Common myeloid progenitor, CD34-positive (primary cell): ENCODE measurements around the gene WDR64.

ENCODE experiments used
- CTCF ChIA-PET: fragments of 350-600 bp; sonication (Branson Sonifier 250); formaldehyde crosslinking; loops from one replicate; lab custom pipeline; 2021; ENCODE audit warnings: antibody characterized with exemption; lab: Charles Lee
- POLR2A ChIA-PET: fragments of 350-600 bp; sonication (Branson Sonifier 250); formaldehyde crosslinking; loops from one replicate; lab custom pipeline; 2021; ENCODE audit warnings: antibody characterized with exemption; lab: Charles Lee
- DNase-seq, 3 donors: peaks; one replicate each; pipeline versions ENCODE4 v3.0.0 to v3.0.0-alpha.2; 2013
- H3K27ac ChIP-seq, 2 experiments: 1 replicate in 1 of 2; 2 replicates in 1 of 2; pipeline ENCODE4 v1.7.0; 2013; ENCODE audit warnings: inconsistent platforms in 2 of 2, low read length in 2 of 2, mild to moderate bottlenecking in 2 of 2, low read depth in 1 of 2, moderate library complexity in 1 of 2; ENCODE audit not compliant: severe bottlenecking in 2 of 2, insufficient read depth in 1 of 2, poor library complexity in 1 of 2
- H3K27me3 ChIP-seq, 5 experiments: replicated peaks in 2 of 5; 1 replicate in 3 of 5; 2 replicates in 2 of 5; pipeline versions ENCODE4 v1.6.1 to v1.7.0; 2013; ENCODE audit warnings: low read length in 4 of 5, mild to moderate bottlenecking in 2 of 5, moderate library complexity in 2 of 5, inconsistent platforms in 1 of 5; ENCODE audit not compliant: insufficient read depth in 5 of 5, control insufficient read depth in 4 of 5
- H3K36me3 ChIP-seq, 4 experiments: 1 replicate in 2 of 4; 2 replicates in 2 of 4; pipeline versions ENCODE4 v1.6.1 to v1.7.0; 2013; ENCODE audit warnings: low read length in 3 of 4, control low read depth in 1 of 4, mild to moderate bottlenecking in 1 of 4; ENCODE audit not compliant: control insufficient read depth in 4 of 4, insufficient read depth in 4 of 4
- H3K4me1 ChIP-seq, 4 experiments: 1 replicate in 3 of 4; 2 replicates in 1 of 4; pipeline versions ENCODE4 v1.6.1 to v1.7.1; 2013; ENCODE audit warnings: low read length in 3 of 4, mild to moderate bottlenecking in 3 of 4, control low read depth in 1 of 4, inconsistent platforms in 1 of 4, moderate library complexity in 1 of 4; ENCODE audit not compliant: control insufficient read depth in 4 of 4, insufficient read depth in 4 of 4; ENCODE audit errors: control extremely low read depth in 1 of 4
- H3K4me3 ChIP-seq, 7 experiments: 1 replicate in 4 of 7; 2 replicates in 3 of 7; pipeline versions ENCODE4 v1.5.1 to v1.7.0; 2013; ENCODE audit warnings: mild to moderate bottlenecking in 7 of 7, low read length in 6 of 7, moderate library complexity in 6 of 7, inconsistent platforms in 2 of 7, low read depth in 2 of 7, control low read depth in 1 of 7; ENCODE audit not compliant: insufficient read depth in 4 of 7, control insufficient read depth in 1 of 7; ENCODE audit errors: extremely low read depth in 1 of 7
- H3K9me3 ChIP-seq, 5 experiments: 1 replicate in 4 of 5; 2 replicates in 1 of 5; pipeline versions ENCODE4 v1.6.1 to v1.7.1; 2013; ENCODE audit warnings: low read length in 4 of 5, mild to moderate bottlenecking in 2 of 5, inconsistent platforms in 1 of 5, low read depth in 1 of 5, moderate library complexity in 1 of 5; ENCODE audit not compliant: control insufficient read depth in 4 of 5, insufficient read depth in 2 of 5; ENCODE audit errors: control extremely low read depth in 1 of 5
- WGBS: methylation state at CpG from one replicate; pipeline ENCODE4 v1.1.5; 2013; ENCODE audit not compliant: insufficient coverage; 5-methylcytosine and 5-hydroxymethylcytosine counted together

WDR64 gene

DNA sequence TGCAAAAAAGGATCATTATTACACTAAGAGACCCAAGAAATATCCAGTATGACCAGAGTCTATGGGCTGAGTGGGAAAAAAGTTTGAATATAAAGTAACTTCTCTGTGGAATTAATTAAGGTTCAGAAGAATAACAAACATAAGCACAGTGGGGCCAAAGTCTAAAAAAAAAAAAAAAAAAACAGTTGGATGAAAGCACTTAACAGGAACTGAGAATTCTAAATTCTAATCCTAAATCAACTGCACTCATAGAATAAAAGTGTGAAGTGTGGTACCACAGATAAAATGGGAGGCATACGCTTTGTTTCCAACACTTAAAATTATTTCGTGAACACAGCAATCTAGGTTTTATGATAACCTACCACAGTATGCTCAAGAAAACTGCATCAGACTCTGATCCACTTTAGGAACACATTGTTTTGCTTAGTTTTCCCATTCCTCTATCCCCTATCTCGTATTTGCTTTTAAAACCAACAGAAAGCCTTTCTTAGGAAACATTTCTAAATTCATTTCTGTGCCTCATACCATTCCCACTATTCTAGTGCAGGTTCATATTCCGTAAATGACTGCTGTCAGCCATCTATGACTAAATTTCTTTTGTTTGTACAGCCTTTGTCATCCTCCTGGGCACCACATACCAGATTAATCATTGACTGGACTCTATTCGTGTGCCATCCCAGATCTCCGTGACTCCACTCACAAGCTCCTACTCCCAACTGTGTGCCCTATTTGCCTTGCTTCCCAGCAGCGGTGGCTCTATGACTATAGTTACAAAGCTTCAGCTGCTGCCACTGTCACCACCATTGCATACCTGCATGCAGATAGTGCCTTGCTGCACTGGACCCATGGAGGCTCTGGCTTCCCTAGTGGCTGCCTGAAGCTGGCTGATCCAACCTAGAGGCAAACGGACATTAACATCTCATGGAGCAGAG, 36.8 kb upstream of the WDR64 start:
- Histone ChIP-seq H3K36me3 (peaks cover 0 to 4% (median 0%) of the 10 kb centered on the region in 4 experiments), H3K9me3 (no peaks in the 10 kb centered on the region), H3K27ac (no peak overlapping the region), H3K4me3 (no peak overlapping the region), H3K4me1 (no peaks in the 10 kb centered on the region), H3K27me3 (no peaks in the 10 kb centered on the region)
- ChIA-PET POLR2A (no interaction called here), CTCF (interaction anchor here (10.7 kb wide), 1 partner anchor 8 kb away, joined by 80 read pairs; no protein-coding TSS in a partner anchor)
- DNase-seq: no peak
- WGBS: 98% methylated on average over 8 of the region's 8 CpGs

DNA sequence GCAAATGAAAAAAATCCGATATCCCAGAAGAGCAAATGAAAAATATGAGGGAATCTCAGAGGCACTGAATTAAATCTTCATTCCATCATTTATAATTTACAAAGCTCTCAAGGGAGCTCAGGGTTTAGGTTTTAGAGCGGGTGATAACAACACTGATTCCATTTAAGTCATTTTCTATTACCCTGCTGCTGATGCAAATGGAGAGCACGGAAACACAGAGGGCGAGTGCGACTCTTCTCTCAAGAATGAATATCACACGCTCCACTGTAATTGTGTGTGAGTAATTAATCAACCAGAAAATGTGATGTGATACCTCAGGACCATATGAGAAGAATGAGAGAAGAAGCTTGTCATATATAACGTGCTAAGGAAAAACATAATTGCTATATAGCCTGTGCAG, 34.7 kb upstream of the WDR64 start:
- Histone ChIP-seq H3K4me1 (no peaks in the 10 kb centered on the region), H3K9me3 (no peaks in the 10 kb centered on the region), H3K36me3 (peaks cover 0 to 9% (median 5%) of the 10 kb centered on the region in 4 experiments), H3K27me3 (no peaks in the 10 kb centered on the region), H3K27ac (no peak overlapping the region), H3K4me3 (no peak overlapping the region)
- WGBS: 98% methylated on average over 6 of the region's 7 CpGs
- ChIA-PET CTCF (interaction anchor here (10.7 kb wide), 1 partner anchor 6 kb away, joined by 80 read pairs; no protein-coding TSS in a partner anchor), POLR2A (no interaction called here)
- no peak for DNase-seq

DNA sequence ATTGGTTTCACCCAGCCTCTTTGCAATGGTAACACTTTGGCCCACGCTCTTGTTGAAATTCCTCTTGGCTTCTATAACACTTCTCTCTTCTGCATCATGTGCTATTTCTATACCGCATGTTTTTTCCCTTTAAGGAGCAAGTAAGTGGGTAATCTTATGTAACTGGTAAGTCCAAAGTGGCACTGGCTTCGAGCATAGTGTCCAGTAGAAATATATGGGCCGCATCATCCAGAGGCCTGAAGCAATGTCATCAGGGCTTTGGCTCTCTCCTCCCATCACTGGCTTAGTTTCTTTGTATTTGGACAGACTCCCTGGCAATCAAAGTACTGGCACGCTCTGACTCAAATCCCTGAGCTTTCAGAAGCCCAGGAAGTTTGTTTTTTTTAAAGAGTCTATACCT, 29.4 kb upstream of the WDR64 start:
- Histone ChIP-seq H3K27ac (no peak overlapping the region), H3K36me3 (peaks cover 0 to 13% (median 5%) of the 10 kb centered on the region in 4 experiments), H3K9me3 (no peaks in the 10 kb centered on the region), H3K4me3 (no peak overlapping the region), H3K4me1 (peaks cover 0 to 5% (median 2%) of the 10 kb centered on the region in 4 experiments), H3K27me3 (no peaks in the 10 kb centered on the region)
- POLR2A ChIA-PET: no interaction called here
- 83% methylated on average over 1 of the region's 5 CpGs for WGBS
- CTCF ChIA-PET: interaction anchor here (0.6 to 9.5 kb wide), 2 partner anchors 9 to 267 kb away, joined by 3 to 80 read pairs; no protein-coding TSS in a partner anchor
- DNase-seq: no peak

DNA sequence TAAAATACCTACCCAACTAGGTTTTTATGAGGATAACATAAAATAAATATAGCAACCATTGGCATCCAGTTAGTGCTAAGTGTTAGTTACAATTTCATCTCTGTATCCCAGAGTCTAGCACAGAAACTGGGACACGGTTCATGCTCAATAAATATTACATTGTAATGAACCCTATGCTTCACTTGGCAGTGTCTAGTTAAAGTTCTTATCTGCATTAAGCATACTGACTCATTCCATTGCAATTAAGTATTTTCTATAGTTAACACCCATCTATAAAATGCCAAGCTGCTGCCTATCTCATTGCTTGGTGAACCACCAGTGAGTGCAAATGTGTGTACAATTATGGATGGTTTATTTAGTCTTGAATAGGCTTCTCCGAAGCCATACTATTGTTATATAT, 27.1 kb upstream of the WDR64 start:
- Histone ChIP-seq H3K27me3 (no peaks in the 10 kb centered on the region), H3K4me1 (peaks cover 0 to 12% (median 9%) of the 10 kb centered on the region in 4 experiments), H3K27ac (no peak overlapping the region), H3K4me3 (no peak overlapping the region), H3K36me3 (peaks cover 0 to 9% (median 5%) of the 10 kb centered on the region in 4 experiments), H3K9me3 (no peaks in the 10 kb centered on the region)
- ChIA-PET CTCF (interaction anchor here (9.5 kb wide), 1 partner anchor 12 kb away, joined by 80 read pairs; no protein-coding TSS in a partner anchor), POLR2A (no interaction called here)
- WGBS: 100% methylated on average over 1 of the region's 2 CpGs
- no peak for DNase-seq

DNA sequence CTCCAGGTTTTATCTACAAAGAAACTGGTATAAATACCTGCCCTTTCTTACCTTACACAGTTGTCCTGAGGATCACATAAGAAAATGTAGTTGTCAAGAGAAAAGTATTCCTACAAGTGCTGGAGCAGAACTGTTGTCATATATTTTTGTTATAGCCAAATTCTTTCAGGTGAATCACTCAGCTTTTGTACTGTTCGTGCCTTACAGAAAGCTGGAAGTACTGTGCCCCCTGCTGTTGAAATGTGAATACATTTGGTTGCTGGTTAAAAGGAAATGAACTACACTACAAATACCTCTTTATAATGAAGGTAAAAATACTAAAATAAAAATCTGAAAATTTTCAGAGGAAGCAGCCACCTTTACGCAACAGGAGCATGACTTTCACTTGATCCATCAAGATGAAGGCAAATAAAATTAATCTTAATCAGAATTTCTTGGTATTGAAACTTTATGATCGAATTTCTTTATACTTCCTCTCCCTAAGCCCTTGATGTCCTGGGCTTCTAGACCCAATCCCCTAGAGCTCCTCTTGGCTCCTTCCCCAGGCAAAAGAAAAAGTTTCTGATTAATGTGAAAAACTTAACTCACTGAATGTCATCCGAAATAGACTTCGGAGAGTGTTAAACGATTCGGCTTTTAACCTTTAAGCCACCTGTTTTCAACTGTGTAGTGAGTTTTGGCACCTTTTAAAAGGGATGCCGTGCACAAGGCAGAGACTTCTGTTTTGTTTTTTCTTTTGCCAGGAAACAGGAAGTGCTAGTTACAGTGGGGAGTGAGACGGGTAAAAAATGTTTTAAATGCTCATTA, 24.4 kb upstream of the WDR64 start:
- DNase-seq: peak; percentile 78 to 87 (median 87)
- WGBS: 62% methylated on average over 5 of the region's 9 CpGs
- Histone ChIP-seq H3K36me3 (peaks cover 0 to 8% (median 1%) of the 10 kb centered on the region in 4 experiments), H3K9me3 (no peaks in the 10 kb centered on the region), H3K27me3 (no peaks in the 10 kb centered on the region), H3K27ac (peak overlapping the region in 1 of 2 experiments; percentile 49), H3K4me3 (peak overlapping the region in 3 of 7 experiments; percentile 41 to 51 (median 45)), H3K4me1 (peaks cover 0 to 12% (median 9%) of the 10 kb centered on the region in 4 experiments)
- ChIA-PET POLR2A (no interaction called here), CTCF (interaction anchor here (0.6 to 9.5 kb wide), 7 partner anchors 8 to 102 kb away, joined by 3 to 80 read pairs (median 4); no protein-coding TSS in a partner anchor)

DNA sequence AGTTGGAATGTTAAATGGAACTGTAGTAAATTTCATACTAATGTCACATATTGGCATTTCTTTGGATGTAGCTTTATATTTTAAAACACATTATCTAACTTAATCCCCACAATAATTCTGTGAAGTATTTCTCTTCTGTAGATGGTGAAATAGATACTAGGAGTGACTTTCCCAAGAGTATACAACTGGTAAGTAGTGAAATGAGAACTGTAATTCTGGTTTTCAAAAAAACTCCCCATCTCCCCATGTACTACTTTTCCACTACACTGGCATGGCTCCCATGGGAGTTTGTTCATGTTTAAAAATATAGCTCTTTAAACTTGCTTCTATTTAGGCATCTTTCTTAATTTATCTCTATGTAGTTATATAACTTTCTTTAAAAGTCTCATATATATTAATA, 22.1 kb upstream of the WDR64 start:
- CTCF ChIA-PET: interaction anchor here (1.2 to 2.1 kb wide), 3 partner anchors 18 to 99 kb away, joined by 4 to 12 read pairs (median 5); no protein-coding TSS in a partner anchor
- Histone ChIP-seq H3K4me1 (peaks cover 0 to 12% (median 9%) of the 10 kb centered on the region in 4 experiments), H3K27me3 (no peaks in the 10 kb centered on the region), H3K4me3 (no peak overlapping the region), H3K9me3 (no peaks in the 10 kb centered on the region), H3K36me3 (peaks cover 3 to 15% (median 10%) of the 10 kb centered on the region in 4 experiments), H3K27ac (no peak overlapping the region)
- no peak for DNase-seq
- POLR2A ChIA-PET: interaction anchor here (0.6 kb wide), 1 partner anchor 25 kb away, joined by 3 read pairs; no protein-coding TSS in a partner anchor
